DND-41 (cell line): ENCODE measurements around the gene CDH23.

Source experiments
- CTCF ChIP-seq: IDR thresholded peaks from 2 replicates; pipeline ENCODE4 v1.5.1; 2012; ENCODE audit warnings: borderline replicate concordance, low read length, moderate library complexity, mild to moderate bottlenecking; ENCODE audit not compliant: poor library complexity, severe bottlenecking; ENCODE audit errors: extremely low read depth
- EZH2 ChIP-seq: IDR thresholded peaks from 3 replicates; pipeline ENCODE4 v1.6.1; 2012; ENCODE audit warnings: borderline replicate concordance, low read depth, mild to moderate bottlenecking, moderate library complexity, low read length, inconsistent platforms; ENCODE audit not compliant: severe bottlenecking

GRCh38 chr10:71607082-71607443 is 210.3 kb downstream of the CDH23 start:
- TF ChIP-seq EZH2: no peak
- TF ChIP-seq CTCF: no peak
